22Rv1 (cell line): Measurements from ENCODE around the gene EPS15.
"Not testable (repeated sequence)": the region's sequence is repeated elsewhere in the genome, so short reads cannot be mapped to it uniquely, and the experiment has no call there.

Experiments used
- H3K27ac ChIP-seq: fragments of 450-650 bp; 2 replicates; pipeline ENCODE4 v1.5.1; 2017
- ZFX ChIP-seq: fragments of 450-650 bp; IDR thresholded peaks from 2 replicates; pipeline ENCODE4 v1.6.1; 2017; ENCODE audit warnings: antibody characterized with exemption, borderline replicate concordance
- TF ChIP-seq, protein P1 (sequence below): fragments of 450-650 bp; IDR thresholded peaks from 2 replicates; pipeline ENCODE4 v1.5.1; 2017; ENCODE audit warnings: mild to moderate bottlenecking

The EPS15 gene

DNA sequence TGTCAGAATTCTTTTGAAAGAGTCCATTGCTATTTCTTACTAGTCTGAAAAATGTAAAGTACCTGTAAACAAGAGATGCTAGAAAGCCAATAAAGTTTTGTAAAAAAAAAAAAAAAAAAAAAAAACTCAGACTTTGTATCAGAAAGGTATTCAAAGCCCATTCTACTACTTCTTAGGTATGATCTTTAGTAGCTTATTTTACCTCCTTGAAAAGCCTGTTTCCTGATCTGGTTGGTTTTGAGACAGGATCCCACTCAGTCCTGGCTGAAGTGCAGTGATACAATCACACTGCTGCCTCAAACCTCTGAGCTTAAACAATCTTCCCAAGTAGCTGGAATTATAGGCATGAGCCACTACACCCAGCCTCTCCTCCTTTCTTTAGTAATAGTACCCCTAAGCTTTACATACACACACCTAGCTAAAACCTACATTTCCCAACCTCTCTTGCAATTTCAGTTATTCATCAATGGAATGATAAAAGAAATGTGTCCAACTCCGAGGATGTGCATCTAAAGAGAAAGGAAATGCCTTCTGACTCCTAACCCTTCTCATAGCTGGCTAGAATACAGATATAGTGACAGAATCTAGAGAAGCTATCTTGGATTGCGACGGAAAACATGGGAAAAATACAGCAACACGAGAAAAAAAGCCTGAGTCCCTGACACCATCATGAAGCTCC lies 30.6 kb downstream of the EPS15 start:
- TF ChIP-seq, protein P1, sequence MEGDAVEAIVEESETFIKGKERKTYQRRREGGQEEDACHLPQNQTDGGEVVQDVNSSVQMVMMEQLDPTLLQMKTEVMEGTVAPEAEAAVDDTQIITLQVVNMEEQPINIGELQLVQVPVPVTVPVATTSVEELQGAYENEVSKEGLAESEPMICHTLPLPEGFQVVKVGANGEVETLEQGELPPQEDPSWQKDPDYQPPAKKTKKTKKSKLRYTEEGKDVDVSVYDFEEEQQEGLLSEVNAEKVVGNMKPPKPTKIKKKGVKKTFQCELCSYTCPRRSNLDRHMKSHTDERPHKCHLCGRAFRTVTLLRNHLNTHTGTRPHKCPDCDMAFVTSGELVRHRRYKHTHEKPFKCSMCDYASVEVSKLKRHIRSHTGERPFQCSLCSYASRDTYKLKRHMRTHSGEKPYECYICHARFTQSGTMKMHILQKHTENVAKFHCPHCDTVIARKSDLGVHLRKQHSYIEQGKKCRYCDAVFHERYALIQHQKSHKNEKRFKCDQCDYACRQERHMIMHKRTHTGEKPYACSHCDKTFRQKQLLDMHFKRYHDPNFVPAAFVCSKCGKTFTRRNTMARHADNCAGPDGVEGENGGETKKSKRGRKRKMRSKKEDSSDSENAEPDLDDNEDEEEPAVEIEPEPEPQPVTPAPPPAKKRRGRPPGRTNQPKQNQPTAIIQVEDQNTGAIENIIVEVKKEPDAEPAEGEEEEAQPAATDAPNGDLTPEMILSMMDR = no peak
- TF ChIP-seq ZFX = no peak
- H3K27ac ChIP-seq = no peak overlapping the region

DNA sequence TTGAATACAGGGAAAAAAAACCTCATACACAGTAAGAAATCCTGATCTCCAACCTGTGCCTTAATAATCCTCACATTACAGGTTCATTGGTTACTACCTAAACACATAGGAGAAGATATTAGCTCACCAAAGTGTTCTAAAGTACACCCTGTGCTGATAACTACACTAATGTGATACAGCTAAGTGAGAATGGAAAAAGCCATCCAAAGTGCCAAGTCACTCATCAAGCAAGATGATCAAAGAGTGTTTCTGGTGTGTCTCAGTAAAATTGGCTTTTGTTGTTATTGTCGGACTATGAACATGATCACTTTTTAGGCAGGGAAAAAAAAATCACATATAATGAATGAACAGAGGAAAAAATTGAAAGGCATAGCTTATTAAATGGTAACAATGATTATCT lies 31.4 kb downstream of the EPS15 start:
- TF ChIP-seq, protein P1 = no peak
- TF ChIP-seq ZFX = no peak
- H3K27ac ChIP-seq = no peak overlapping the region

DNA sequence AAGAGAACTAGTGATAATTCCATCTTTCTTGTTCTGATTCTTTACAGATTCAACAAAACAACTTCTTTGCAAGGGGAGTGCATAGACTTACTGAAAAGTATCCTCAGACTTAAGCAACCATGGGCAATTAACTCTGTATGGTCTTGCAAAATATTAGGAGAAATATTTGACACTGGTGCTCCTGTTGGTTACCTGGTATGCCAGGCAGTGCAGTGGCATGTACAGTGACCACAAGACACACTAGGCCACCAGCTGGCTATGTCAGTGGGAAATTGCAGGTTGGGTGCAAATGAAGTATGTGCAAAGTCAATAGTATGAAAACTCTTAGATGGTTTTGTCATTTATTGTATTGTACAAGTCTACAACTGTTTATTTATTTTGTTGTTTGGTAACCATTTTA lies 34.5 kb downstream of the EPS15 start:
- TF ChIP-seq, protein P1 = no peak
- TF ChIP-seq ZFX = no peak
- H3K27ac ChIP-seq = no peak overlapping the region

DNA sequence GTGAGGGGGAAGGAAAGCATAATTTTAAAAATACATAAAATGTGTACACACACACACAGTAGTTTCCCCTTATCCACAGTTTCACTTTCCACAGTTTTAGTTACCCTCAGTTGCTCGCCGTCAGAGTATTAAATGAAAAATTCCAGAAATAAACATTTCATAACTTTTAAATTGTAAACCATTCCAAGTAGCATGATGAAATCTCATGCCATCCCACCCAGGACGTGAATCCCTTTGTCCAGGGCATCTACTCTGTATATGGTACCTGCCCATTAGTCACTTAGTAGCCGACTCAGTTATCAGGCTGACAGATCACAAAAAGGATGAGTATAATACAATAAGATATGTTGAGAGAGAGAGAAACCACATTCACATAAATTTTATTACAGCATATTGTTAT lies 36.2 kb downstream of the EPS15 start:
- no peak overlapping the region for H3K27ac ChIP-seq

DNA sequence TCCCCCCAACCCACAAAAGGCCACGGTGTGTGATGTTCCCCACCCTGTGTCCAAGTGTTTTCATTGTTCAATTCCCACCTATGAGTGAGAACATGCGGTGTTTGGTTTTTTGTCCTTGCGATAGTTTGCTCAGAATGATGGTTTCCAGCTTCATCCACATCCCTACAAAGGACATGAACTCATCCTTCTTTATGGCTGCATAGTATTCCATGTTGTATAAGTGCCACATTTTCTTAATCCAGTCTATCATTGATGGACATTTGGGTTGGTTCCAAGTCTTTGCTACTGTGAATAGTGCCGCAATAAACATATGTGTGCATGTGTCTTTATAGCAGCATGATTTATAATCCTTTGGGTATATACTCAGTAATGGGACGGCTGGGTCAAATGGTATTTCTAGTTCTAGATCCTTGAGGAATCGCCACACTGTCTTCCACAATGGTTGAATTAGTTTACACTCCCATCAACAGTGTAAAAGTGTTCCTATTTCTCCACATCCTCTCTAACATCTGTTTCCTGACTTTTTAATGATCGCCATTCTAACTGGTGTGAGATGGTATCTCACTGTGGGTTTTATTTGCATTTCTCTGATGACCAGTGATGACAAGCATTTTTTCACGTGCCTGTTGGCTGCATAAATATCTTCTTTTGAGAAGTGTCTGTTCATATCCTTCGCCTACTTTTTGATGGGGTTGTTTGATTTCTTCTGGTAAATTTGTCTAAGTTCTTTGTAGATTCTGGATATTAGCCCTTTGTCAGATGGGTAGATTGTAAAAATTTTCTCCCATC lies 44.0 kb downstream of the EPS15 start:
- H3K27ac ChIP-seq = not testable (repeated sequence)

More for the DNA sequence above, 36.2 kb downstream of the EPS15 start:
- TF ChIP-seq, protein P1 = no peak
- TF ChIP-seq ZFX = no peak

DNA sequence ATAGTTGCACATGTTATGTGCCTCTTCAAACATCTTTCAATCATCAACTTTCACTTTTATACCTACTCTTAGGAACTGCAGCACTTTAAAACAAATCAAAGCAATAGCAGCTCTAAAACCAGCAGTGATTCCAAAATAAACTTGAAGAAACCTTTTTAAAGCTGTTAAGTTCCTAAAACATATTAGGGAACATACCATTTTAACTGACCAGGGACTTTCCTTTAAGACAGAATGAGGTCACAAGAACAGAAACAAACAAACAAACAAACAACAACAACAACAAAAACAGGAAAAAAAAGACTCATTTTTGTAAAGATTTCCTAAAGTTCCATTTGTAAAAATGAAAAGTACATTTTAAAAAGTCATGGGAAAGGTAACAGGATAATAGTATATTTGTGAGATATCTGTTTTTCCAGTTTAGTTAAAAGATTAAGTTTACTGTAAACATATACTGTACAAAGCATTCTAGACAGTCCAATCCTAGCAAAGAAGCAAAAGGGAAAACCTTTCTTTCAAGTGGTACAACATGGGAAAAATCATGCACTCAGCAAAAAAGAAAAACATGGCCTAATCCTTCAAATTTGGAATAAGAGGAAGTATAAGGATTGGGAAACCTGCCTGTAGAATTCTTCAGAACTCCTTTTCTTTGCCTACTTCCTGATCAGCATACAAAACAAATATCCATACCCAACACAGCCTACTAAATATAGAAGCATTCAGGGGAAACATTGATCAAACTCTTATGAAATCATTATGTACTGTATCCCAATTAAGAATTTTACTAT lies 45.5 kb downstream of the EPS15 start:
- 0 out of 2 replicates have a peak overlapping the region, but pooled peaks have one; percentile 5 for H3K27ac ChIP-seq
- TF ChIP-seq ZFX = no peak
- TF ChIP-seq, protein P1 = no peak

DNA sequence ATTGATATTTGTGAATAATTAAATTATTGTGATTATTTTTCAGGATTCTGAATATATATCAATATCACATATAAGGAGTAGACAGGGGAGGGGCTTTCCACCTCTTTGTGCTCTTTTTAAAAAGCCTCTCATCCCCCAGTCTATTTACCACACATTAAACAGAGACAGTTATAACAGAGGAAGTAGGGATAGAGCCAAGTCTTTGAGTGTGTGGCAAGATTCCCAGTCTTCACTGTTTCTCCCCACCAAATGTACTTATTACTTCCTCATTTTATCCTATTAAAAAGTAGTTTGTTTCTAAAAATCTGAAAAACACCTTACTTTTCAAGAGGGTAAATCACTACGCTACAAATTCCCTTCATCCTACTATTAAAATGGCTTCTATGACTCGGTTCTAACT lies 46.7 kb downstream of the EPS15 start:
- TF ChIP-seq, protein P1 = no peak
- no peak for TF ChIP-seq ZFX
- H3K27ac ChIP-seq = no peak overlapping the region
